Liver (tissue), 9 donors: ENCODE data around the gene IRAK2. TPM values are rescaled to one million over a fixed set of nuclear protein-coding genes. Genes with fewer than 3 reads are reported as not detected.
A peak's percentile ranks its signal among the peaks of the same experiment; 100 is the strongest.

Experiments used
- DNase-seq: peaks from one replicate; pipeline ENCODE4 v3.0.0-alpha.2; 2017; ENCODE audit warnings: low spot score
- H3K27ac ChIP-seq, 2 donors: one replicate each; pipeline ENCODE4 v1.7.0; 2013; ENCODE audit warnings: inconsistent platforms in 2 of 2, low read length in 2 of 2, control low read depth in 1 of 2, low read depth in 1 of 2, mild to moderate bottlenecking in 1 of 2
- H3K27me3 ChIP-seq, 4 donors: one replicate each; pipeline versions ENCODE4 v1.6.1 to v1.7.0; 2013; ENCODE audit warnings: low read length in 3 of 4, inconsistent platforms in 1 of 4, mild to moderate bottlenecking in 1 of 4, moderate library complexity in 1 of 4; ENCODE audit not compliant: control insufficient read depth in 4 of 4, insufficient read depth in 4 of 4
- H3K36me3 ChIP-seq, 4 donors: one replicate each; pipeline versions ENCODE4 v1.6.1 to v1.7.0; 2013; ENCODE audit warnings: low read length in 3 of 4, mild to moderate bottlenecking in 3 of 4, low read depth in 1 of 4, moderate library complexity in 1 of 4; ENCODE audit not compliant: control insufficient read depth in 4 of 4, insufficient read depth in 3 of 4
- H3K4me1 ChIP-seq, 4 donors: one replicate each; pipeline versions ENCODE4 v1.6.1 to v1.7.0; 2013; ENCODE audit warnings: low read length in 3 of 4, mild to moderate bottlenecking in 3 of 4, moderate library complexity in 1 of 4; ENCODE audit not compliant: control insufficient read depth in 4 of 4, insufficient read depth in 4 of 4
- H3K4me3 ChIP-seq, 3 donors: one replicate each; pipeline versions ENCODE4 v1.6.1 to v1.7.0; 2013; ENCODE audit warnings: low read length in 3 of 3, control low read depth in 1 of 3, low read depth in 1 of 3, mild to moderate bottlenecking in 1 of 3
- H3K9ac ChIP-seq, 2 donors: one replicate each; pipeline ENCODE4 v1.7.0; 2013; ENCODE audit warnings: low read length in 2 of 2, mild to moderate bottlenecking in 2 of 2, moderate library complexity in 2 of 2, control low read depth in 1 of 2, low read depth in 1 of 2
- H3K9me3 ChIP-seq, 4 donors: one replicate each; pipeline versions ENCODE4 v1.6.1 to v1.7.0; 2013; ENCODE audit warnings: low read length in 3 of 4; ENCODE audit not compliant: control insufficient read depth in 4 of 4
- ATF3 ChIP-seq: IDR thresholded peaks from 2 replicates; pipeline ENCODE4 v1.6.1; 2016; ENCODE audit warnings: antibody characterized with exemption
- EGR1 ChIP-seq, 2 donors: IDR thresholded peaks; 2 replicates each; pipeline ENCODE4 v1.6.1; 2016 to 2018; ENCODE audit warnings: antibody characterized with exemption in 2 of 2, low read depth in 2 of 2
- FOXA1 ChIP-seq: IDR thresholded peaks from 2 replicates; pipeline ENCODE4 v1.6.1; 2016; ENCODE audit warnings: antibody characterized with exemption
- FOXA2 ChIP-seq: IDR thresholded peaks from 2 replicates; pipeline ENCODE4 v1.6.1; 2016; ENCODE audit warnings: antibody characterized with exemption
- GABPA ChIP-seq, 2 donors: IDR thresholded peaks in 1 of 2; conservative IDR thresholded peaks in 1 of 2; 2 replicates each; pipeline ENCODE4 v1.6.1; 2016; ENCODE audit warnings: antibody characterized with exemption in 2 of 2, mild to moderate bottlenecking in 1 of 2, moderate library complexity in 1 of 2
- HNF4A ChIP-seq, 2 donors: conservative IDR thresholded peaks; 2 replicates each; pipeline ENCODE4 v1.6.1; 2016; ENCODE audit warnings: antibody characterized with exemption in 2 of 2, mild to moderate bottlenecking in 2 of 2
- HNF4G ChIP-seq: IDR thresholded peaks from 2 replicates; pipeline ENCODE4 v1.6.1; 2016; ENCODE audit warnings: antibody characterized with exemption
- MAX ChIP-seq: IDR thresholded peaks from 2 replicates; pipeline ENCODE4 v1.6.1; 2016; ENCODE audit warnings: antibody characterized with exemption
- NR2F2 ChIP-seq: IDR thresholded peaks from 2 replicates; pipeline ENCODE4 v1.6.1; 2016; ENCODE audit warnings: antibody characterized with exemption
- RAD21 ChIP-seq, 2 donors: IDR thresholded peaks; 2 replicates each; pipeline ENCODE4 v1.6.1; 2016; ENCODE audit warnings: antibody characterized with exemption in 2 of 2, mild to moderate bottlenecking in 2 of 2
- REST ChIP-seq: IDR thresholded peaks from 2 replicates; pipeline ENCODE4 v1.6.1; 2016; ENCODE audit warnings: antibody characterized with exemption, mild to moderate bottlenecking
- RXRA ChIP-seq, 2 donors: IDR thresholded peaks; 2 replicates each; pipeline ENCODE4 v1.6.1; 2017 to 2018; ENCODE audit warnings: antibody characterized with exemption in 2 of 2, mild to moderate bottlenecking in 1 of 2
- SP1 ChIP-seq: IDR thresholded peaks from 2 replicates; pipeline ENCODE4 v1.6.1; 2018; ENCODE audit warnings: antibody characterized with exemption, mild to moderate bottlenecking
- TAF1 ChIP-seq: conservative IDR thresholded peaks from 2 replicates; pipeline ENCODE4 v1.6.1; 2016; ENCODE audit warnings: antibody characterized with exemption, mild to moderate bottlenecking
- YY1 ChIP-seq: IDR thresholded peaks from 2 replicates; pipeline ENCODE4 v1.6.1; 2016; ENCODE audit warnings: antibody characterized with exemption, mild to moderate bottlenecking
- ZBTB33 ChIP-seq: IDR thresholded peaks from 2 replicates; pipeline ENCODE4 v1.6.1; 2016; ENCODE audit warnings: antibody characterized with exemption
- WGBS: extraction: QIAGEN DNeasy Blood & Tissue Kit; methylation state at CpG from one replicate; pipeline ENCODE4 v1.1.7; 2013; 5-methylcytosine and 5-hydroxymethylcytosine counted together
- polyA plus RNA-seq, 2 donors: library from polyadenylated mRNA; stranded (reverse) in 1 of 2; unstranded in 1 of 2; fragments of 200-250 nt in 1 of 2; fragments of >200 nt in 1 of 2; fragmentation: Nextera tagmentation in 1 of 2; extraction: Ambion mirVana in 1 of 2; gene quantifications; one replicate each; pipeline versions ENCODE4 v1.2.1 to v1.2.3, GENCODE V29; 2013 to 2015
- total RNA-seq, 2 donors: library from RNA; depleted of rRNA; stranded (reverse); fragments of >200 nt; gene quantifications; one replicate each; pipeline ENCODE4 v1.2.3, GENCODE V29; 2014
- donor health status: healthy.
- donor health status: healthy.
- donor health status: healthy.
- donor health status: healthy.
- donor health status: healthy.

Gene IRAK2
- total and polyA plus RNA-seq, 4 donors, result 2.7 to 9.3 (median 5.9) TPM

DNA sequence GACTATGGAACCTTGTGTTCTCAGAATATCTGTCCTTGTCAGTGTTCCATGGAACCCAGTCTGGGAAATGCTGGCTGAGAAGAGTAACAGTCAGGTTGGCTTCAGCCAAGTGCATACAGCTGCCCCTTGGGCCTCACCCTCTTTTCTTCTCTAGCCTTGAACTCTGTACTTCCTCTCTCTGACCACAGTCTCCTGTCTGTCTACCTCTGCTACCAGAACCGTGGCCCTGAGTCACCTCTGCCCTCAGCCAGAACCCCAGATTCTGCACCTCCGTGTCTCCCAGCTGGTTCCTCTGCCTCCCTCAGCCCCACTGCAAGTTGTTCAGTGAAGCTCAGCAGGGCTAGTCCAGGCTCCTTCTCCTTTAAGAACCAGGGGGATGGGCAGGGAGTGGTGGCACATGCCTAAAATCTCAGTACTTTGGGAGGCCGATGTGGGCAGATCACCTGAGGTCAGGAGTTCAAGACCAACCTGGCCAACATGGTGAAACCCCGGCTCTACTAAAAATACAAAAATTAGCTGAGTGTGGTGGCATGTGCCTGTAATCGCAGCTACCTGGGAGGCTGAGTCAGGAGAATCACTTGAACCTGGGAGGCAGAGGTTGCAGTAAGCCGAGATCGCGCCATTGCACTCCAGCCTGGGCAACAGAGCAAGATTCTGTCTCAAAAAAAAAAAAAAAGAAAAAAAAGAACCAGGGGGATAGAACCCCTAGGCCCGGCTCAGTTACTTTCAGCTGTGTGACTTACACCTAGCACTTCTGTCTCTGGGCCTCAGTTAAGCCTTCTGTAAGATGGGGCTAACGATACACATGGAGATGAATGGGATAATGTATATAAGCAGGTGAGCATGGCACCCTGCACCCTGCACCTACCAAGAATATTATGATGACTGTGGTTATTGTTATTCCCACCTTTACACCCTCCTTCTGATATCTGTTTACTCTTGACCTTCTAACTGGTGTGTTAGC is 59.2 kb downstream of the IRAK2 start:
- 73% methylated on average over 10 of the region's 10 CpGs for WGBS
- Histone ChIP-seq H3K9ac (no peak overlapping the region), H3K9me3 (no peaks in the 10 kb centered on the region), H3K4me1 (peaks cover 5 to 10% (median 6%) of the 10 kb centered on the region in 4 donors), H3K27me3 (no peaks in the 10 kb centered on the region), H3K27ac (peak overlapping the region in 1 of 2 donors; percentile 9), H3K36me3 (peaks cover 0 to 18% (median 3%) of the 10 kb centered on the region in 4 donors), H3K4me3 (no peak overlapping the region)
- TF ChIP-seq ZBTB33 (no peak), NR2F2 (no peak), RAD21 (IDR thresholded peaks at IDR 0.05) (no peak), GABPA (IDR thresholded peaks at IDR 0.05 in 1 of 2, conservative IDR thresholded peaks at IDR 0.05 in 1 of 2) (no peak), RXRA (IDR thresholded peaks at IDR 0.05) (no peak), REST (no peak), TAF1 (no peak)
- no peak for DNase-seq

DNA sequence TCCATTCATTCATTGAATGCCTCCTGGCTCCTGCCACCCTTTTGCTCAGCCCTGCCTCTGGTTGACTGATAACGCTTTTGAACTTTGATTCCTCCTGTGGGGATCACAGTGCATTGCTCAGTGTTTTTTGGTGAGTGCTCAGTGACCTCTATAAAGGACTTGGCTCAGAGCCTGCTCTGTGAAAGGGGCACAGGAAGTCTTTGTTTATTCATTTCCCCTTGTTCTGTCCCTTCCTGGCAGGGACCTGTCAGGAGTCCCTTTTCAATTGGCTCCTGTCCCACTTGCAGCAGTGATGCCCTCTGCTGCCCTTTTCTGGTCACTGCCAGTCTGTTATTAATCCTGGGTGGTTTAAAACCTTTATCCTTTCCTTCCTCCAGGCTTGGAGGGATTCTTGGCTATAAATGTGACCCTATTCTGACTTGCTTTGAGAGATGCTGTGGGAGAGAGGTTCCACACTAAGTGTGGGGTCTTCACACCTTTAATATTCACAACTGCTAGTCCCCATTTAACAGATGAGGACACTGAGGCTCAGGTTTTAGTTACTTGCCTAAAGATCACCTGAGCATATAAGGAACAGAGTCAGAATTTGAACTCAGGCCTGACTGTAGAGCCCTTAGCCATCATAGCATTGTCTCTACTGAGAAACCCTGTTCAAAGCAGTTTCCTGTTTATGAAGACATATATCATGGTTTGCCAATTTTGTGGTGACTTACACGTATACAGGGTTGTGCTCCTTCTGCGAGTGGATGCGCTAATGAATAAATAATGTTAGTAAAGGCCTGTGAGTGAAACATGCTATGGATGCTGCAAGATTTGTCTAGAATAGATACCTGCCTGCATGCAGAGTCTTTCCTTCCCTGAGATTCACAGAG is 60.3 kb downstream of the IRAK2 start:
- DNase-seq, result peak; percentile 73
- Histone ChIP-seq H3K9me3 (no peaks in the 10 kb centered on the region), H3K4me3 (no peak overlapping the region), H3K27ac (peak overlapping the region; percentile 37 to 62), H3K36me3 (peaks cover 0 to 16% (median 2%) of the 10 kb centered on the region in 4 donors), H3K9ac (peak overlapping the region; percentile 4 to 39), H3K27me3 (no peaks in the 10 kb centered on the region), H3K4me1 (peaks cover 5 to 10% (median 6%) of the 10 kb centered on the region in 4 donors)
- 46% methylated on average over 4 of the region's 4 CpGs for WGBS
- TF ChIP-seq ATF3 (peak; percentile 88), HNF4G (peak; percentile 93), HNF4A (conservative IDR thresholded peaks at IDR 0.05) (peak; percentile 96 to 98), YY1 (peak; percentile 81), TAF1 (no peak), ZBTB33 (peak; percentile 91), NR2F2 (peak; percentile 93), FOXA1 (peak; percentile 90), MAX (peak; percentile 96), REST (peak; percentile 48), EGR1 (IDR thresholded peaks at IDR 0.05; ENCODE audit: low read depth in 2 of 2) (peak; percentile 82 to 84), FOXA2 (peak; percentile 93), SP1 (peak; percentile 95)
